ENCODE measurements around the gene CHMP6.
"Not testable (repeated sequence)": the region's sequence is repeated elsewhere in the genome, so short reads cannot be mapped to it uniquely, and the experiment has no call there.

CHMP6 gene

GRCh38 chr17:81026266-81027036 lies 34.8 kb downstream of the CHMP6 start:
- Histone ChIP-seq H3K4me1 (ENCODE audit: control insufficient read depth in 1 of 2, insufficient read depth in 1 of 2, low read depth in 1 of 2, low read length in 1 of 2) (peaks cover 11 to 22% of the 10 kb centered on the region in 2 experiments), H3K36me3 (no peaks in the 10 kb centered on the region), H3K27me3 (peaks cover 52% of the 10 kb centered on the region), H3K4me3 (ENCODE audit: low read depth in 1 of 2, low read length in 1 of 2) (no peak overlapping the region), H3K27ac (no peak overlapping the region), H3K9me3 (no peaks in the 10 kb centered on the region)
- no peak for TF ChIP-seq CTCF (IDR thresholded peaks at IDR 0.05)

- TF ChIP-seq CTCF (IDR thresholded peaks at IDR 0.05): no peak
- H3K9me3 ChIP-seq: no peaks in the 10 kb centered on the region
- peaks cover 52% of the 10 kb centered on the region for H3K27me3 ChIP-seq
- H3K4me1 ChIP-seq (ENCODE audit: control insufficient read depth in 1 of 2, insufficient read depth in 1 of 2, low read depth in 1 of 2, low read length in 1 of 2): peaks cover 16 to 28% of the 10 kb centered on the region in 2 experiments
- no peaks in the 10 kb centered on the region for H3K36me3 ChIP-seq
- no peak overlapping the region for H3K27ac ChIP-seq
- no peak overlapping the region for H3K4me3 ChIP-seq (ENCODE audit: low read depth in 1 of 2, low read length in 1 of 2)
Observed at GRCh38 chr17:81027038-81027437, 35.4 kb downstream of the CHMP6 start.

- Histone ChIP-seq H3K27me3 (peaks cover 52% of the 10 kb centered on the region), H3K27ac (no peak overlapping the region), H3K4me3 (ENCODE audit: low read depth in 1 of 2, low read length in 1 of 2) (no peak overlapping the region), H3K9me3 (no peaks in the 10 kb centered on the region), H3K4me1 (ENCODE audit: control insufficient read depth in 1 of 2, insufficient read depth in 1 of 2, low read depth in 1 of 2, low read length in 1 of 2) (peaks cover 24 to 36% of the 10 kb centered on the region in 2 experiments), H3K36me3 (no peaks in the 10 kb centered on the region)
- no peak for TF ChIP-seq CTCF (IDR thresholded peaks at IDR 0.05)
Observed at GRCh38 chr17:81027591-81028505, 36.2 kb downstream of the CHMP6 start.

GRCh38 chr17:81028506-81028858 lies 36.8 kb downstream of the CHMP6 start:
- no peak overlapping the region for H3K4me3 ChIP-seq (ENCODE audit: low read depth in 1 of 2, low read length in 1 of 2)
- H3K4me1 ChIP-seq (ENCODE audit: control insufficient read depth in 1 of 2, insufficient read depth in 1 of 2, low read depth in 1 of 2, low read length in 1 of 2): peaks cover 31 to 39% of the 10 kb centered on the region in 2 experiments
- H3K36me3 ChIP-seq: no peaks in the 10 kb centered on the region
- H3K9me3 ChIP-seq: no peaks in the 10 kb centered on the region
- H3K27me3 ChIP-seq: peaks cover 52% of the 10 kb centered on the region
- no peak for TF ChIP-seq CTCF (IDR thresholded peaks at IDR 0.05)
- no peak overlapping the region for H3K27ac ChIP-seq

GRCh38 chr17:81029859-81030258 lies 38.2 kb downstream of the CHMP6 start:
- no peaks in the 10 kb centered on the region for H3K9me3 ChIP-seq
- no peak for TF ChIP-seq CTCF (IDR thresholded peaks at IDR 0.05)
- H3K27ac ChIP-seq: no peak overlapping the region
- no peaks in the 10 kb centered on the region for H3K36me3 ChIP-seq
- no peak overlapping the region for H3K4me3 ChIP-seq (ENCODE audit: low read depth in 1 of 2, low read length in 1 of 2)
- H3K4me1 ChIP-seq (ENCODE audit: control insufficient read depth in 1 of 2, insufficient read depth in 1 of 2, low read depth in 1 of 2, low read length in 1 of 2): peaks cover 36 to 41% of the 10 kb centered on the region in 2 experiments
- H3K27me3 ChIP-seq: peaks cover 52% of the 10 kb centered on the region

- not testable (repeated sequence) for H3K9me3 ChIP-seq
- H3K4me1 ChIP-seq (ENCODE audit: control insufficient read depth in 1 of 2, insufficient read depth in 1 of 2, low read depth in 1 of 2, low read length in 1 of 2): peaks cover 36 to 41% of the 10 kb centered on the region in 2 experiments
- peaks cover 47% of the 10 kb centered on the region for H3K27me3 ChIP-seq
Observed at GRCh38 chr17:81030312-81030711, 38.7 kb downstream of the CHMP6 start.

More at GRCh38 chr17:81030312-81030711, 38.7 kb downstream of the CHMP6 start:
- not testable (repeated sequence) for H3K4me3 ChIP-seq (ENCODE audit: low read depth in 1 of 2, low read length in 1 of 2); H3K36me3 ChIP-seq; H3K27ac ChIP-seq

All from neutrophil (primary cell).